Prostate gland (tissue), 2 donors: ENCODE measurements around the gene ITGB8.

ENCODE experiments used
- POLR2AphosphoS5 ChIP-seq: sonication (generic); formaldehyde crosslinking; IDR thresholded peaks from one replicate; pipeline ENCODE4 v1.6.1; 2017; ENCODE audit warnings: antibody characterized with exemption
- TF ChIP-seq, protein P1 (sequence below), 4 experiments: fragments of 200-600 bp in 2 of 4; fragments of 450-650 bp in 2 of 4; sonication (generic) in 2 of 4; IDR thresholded peaks; 1 replicate in 3 of 4; 2 replicates in 1 of 4; pipeline ENCODE4 v1.5.1; 2016 to 2019; ENCODE audit warnings: antibody characterized with exemption in 4 of 4, mild to moderate bottlenecking in 2 of 4, moderate library complexity in 2 of 4

DNA sequence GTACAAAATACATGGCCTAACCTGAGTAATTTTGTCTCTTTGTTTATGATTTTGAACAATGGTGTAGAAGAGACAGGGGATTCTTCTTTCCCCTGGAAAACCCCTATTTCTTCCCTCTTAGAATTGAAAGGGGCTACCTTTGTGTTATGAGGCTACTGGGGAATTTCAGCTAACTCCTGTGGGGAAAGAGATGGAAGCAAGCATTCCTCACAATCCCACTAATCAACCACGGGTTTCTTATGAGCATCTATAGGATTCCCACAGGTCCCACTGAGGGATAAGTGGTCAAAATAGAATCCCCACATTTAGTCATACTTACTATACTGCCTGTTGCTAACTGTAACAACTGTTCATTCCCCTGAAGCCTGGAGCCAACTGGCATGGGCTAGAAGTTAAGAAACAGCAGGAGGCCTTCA, 32.2 kb upstream of the ITGB8 start:
- TF ChIP-seq, protein P1, sequence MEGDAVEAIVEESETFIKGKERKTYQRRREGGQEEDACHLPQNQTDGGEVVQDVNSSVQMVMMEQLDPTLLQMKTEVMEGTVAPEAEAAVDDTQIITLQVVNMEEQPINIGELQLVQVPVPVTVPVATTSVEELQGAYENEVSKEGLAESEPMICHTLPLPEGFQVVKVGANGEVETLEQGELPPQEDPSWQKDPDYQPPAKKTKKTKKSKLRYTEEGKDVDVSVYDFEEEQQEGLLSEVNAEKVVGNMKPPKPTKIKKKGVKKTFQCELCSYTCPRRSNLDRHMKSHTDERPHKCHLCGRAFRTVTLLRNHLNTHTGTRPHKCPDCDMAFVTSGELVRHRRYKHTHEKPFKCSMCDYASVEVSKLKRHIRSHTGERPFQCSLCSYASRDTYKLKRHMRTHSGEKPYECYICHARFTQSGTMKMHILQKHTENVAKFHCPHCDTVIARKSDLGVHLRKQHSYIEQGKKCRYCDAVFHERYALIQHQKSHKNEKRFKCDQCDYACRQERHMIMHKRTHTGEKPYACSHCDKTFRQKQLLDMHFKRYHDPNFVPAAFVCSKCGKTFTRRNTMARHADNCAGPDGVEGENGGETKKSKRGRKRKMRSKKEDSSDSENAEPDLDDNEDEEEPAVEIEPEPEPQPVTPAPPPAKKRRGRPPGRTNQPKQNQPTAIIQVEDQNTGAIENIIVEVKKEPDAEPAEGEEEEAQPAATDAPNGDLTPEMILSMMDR (IDR thresholded peaks at IDR 0.05) = no peak
- no peak for TF ChIP-seq POLR2AphosphoS5
